HFFc6 (cell line): Measurements from ENCODE around the gene MYOM3. TPM values are rescaled to one million over a fixed set of nuclear protein-coding genes. Genes with fewer than 3 reads are reported as not detected.
A peak's percentile ranks its signal among the peaks of the same experiment; 100 is the strongest.
"Not testable (repeated sequence)": the region's sequence is repeated elsewhere in the genome, so short reads cannot be mapped to it uniquely, and the experiment has no call there.

ENCODE experiments used
- DNase-seq: peaks from one replicate; pipeline ENCODE4 v3.0.0-alpha.2; 2018
- H3K27ac Mint-ChIP-seq: 2 replicates; pipeline ENCODE4 v1.8.0; 2020; ENCODE audit warnings: mild to moderate bottlenecking, mixed read lengths
- H3K27me3 Mint-ChIP-seq: 2 replicates; pipeline ENCODE4 v1.8.0; 2021; ENCODE audit warnings: mild to moderate bottlenecking, moderate library complexity, mixed read lengths; ENCODE audit not compliant: insufficient read depth
- H3K36me3 Mint-ChIP-seq: 2 replicates; pipeline ENCODE4 v1.8.0; 2021; ENCODE audit warnings: low read depth, mixed read lengths
- H3K4me1 Mint-ChIP-seq: 2 replicates; pipeline ENCODE4 v1.8.0; 2020; ENCODE audit warnings: low read depth, mixed read lengths
- H3K4me3 Mint-ChIP-seq: 2 replicates; pipeline ENCODE4 v1.8.0; 2020; ENCODE audit warnings: mild to moderate bottlenecking, moderate library complexity, mixed read lengths
- H3K9me3 Mint-ChIP-seq: 2 replicates; pipeline ENCODE4 v1.8.0; 2020; ENCODE audit warnings: mild to moderate bottlenecking, mixed read lengths
- CTCF ChIP-seq: fragments of 200-600 bp; sonication (generic); IDR thresholded peaks from 2 replicates; pipeline ENCODE4 v1.5.0; 2021; ENCODE audit warnings: antibody characterized with exemption, mild to moderate bottlenecking
- total RNA-seq, 6 experiments: library from RNA; stranded (reverse); fragmentation: NEBNext Ultra II Directional; extraction: Animal tissue kit (Norgen Biotek cat#: 25700); gene quantifications; 2 replicates in 1 of 6; 3 replicates in 5 of 6; pipeline ENCODE4 v1.2.3, GENCODE V29; 2021

MYOM3 gene
- total RNA-seq, 6 experiments from 2014 or later, result 0.03 to 0.05 (median 0.05) TPM; not detected in 3

DNA sequence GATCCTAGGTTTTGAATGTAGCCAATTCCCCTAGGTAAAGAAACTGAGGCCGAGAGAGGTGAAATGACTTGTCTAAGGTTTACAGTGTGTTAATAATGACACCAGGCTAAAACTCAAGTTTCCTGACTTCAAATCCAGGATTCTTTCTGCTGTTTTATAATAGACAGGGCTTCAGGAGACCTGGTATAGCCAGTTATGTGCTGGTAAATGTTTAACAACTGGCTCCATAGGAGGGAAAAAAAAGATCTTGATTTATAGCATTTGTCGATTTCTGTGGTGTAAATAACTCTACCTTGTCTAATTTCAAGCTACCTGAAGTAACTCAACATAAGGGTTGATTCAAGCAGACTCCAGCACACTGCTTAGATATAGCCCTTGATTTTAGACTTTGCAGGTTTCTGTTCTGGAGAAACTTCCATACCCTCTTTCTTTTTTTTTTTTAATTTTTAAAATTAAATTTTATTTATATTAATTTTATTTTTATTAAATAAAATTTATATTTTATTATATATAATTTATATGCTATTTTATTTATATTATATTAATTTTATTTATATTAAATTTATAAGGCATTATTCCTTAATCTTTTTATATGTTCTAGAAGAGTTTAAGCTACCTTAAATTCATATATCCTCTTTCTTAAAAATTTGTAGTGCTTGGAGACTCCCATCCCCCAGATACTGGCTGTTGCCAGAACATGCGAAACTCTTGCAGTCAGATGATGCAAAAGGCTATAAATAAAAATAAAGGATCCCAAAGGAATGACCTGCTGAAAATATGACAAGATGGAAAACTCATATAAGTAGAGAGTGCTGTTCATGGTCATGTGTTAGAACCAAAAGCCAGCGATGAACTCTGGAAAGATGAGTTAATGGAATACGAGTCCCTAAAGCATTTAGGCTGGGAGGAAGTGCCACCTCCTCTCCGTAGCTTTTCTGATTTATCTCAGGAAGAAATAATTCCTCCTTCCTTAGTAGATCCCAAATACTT is 96.4 kb downstream of the MYOM3 start:
- H3K36me3 Mint-ChIP-seq, result no peaks in the 10 kb centered on the region
- H3K4me1 Mint-ChIP-seq, result peaks cover 35% of the 10 kb centered on the region
- no peaks in the 10 kb centered on the region for H3K9me3 Mint-ChIP-seq
- H3K27me3 Mint-ChIP-seq, result peaks cover 6% of the 10 kb centered on the region; the same call in 1 of the 2 replicates
- peak; percentile 36 for DNase-seq
- H3K27ac Mint-ChIP-seq, result no peak overlapping the region; the same call in 1 of the 2 replicates
- H3K4me3 Mint-ChIP-seq, result no peak overlapping the region
- TF ChIP-seq CTCF, result no peak

DNA sequence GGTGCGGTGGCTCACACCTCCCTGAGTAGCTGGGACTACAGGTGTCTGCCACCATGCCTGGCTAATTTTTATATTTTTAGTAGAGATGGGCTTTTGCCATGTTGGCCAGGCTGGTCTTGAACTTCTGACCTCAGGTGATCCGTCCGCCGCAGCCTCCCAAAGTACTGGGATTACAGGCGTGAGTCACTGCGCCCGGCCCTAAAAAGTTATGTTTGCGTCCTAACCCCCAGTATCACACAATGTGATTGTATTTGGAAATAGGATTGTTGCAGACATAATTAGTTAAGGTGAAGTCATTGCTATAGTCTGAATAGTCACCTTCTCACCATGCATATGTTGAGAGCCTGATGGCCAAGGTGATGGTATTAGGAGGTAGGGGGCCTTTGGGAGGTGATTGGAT is 99.1 kb downstream of the MYOM3 start:
- H3K27me3 Mint-ChIP-seq, H3K9me3 Mint-ChIP-seq, DNase-seq, H3K4me3 Mint-ChIP-seq, H3K27ac Mint-ChIP-seq, H3K36me3 Mint-ChIP-seq: not testable (repeated sequence)
- H3K4me1 Mint-ChIP-seq, result peaks cover 28% of the 10 kb centered on the region

- Mint-ChIP-seq H3K4me3 (no peak overlapping the region), H3K27me3 (peaks cover 11% of the 10 kb centered on the region), H3K27ac (no peak overlapping the region), H3K36me3 (peaks cover 5% of the 10 kb centered on the region), H3K4me1 (peaks cover 21% of the 10 kb centered on the region), H3K9me3 (no peaks in the 10 kb centered on the region)
- TF ChIP-seq CTCF, result no peak
- no peak for DNase-seq
Measured at GRCh38 chr1:24010650-24011049, 101.3 kb downstream of the MYOM3 start.

- no peak overlapping the region for H3K27ac Mint-ChIP-seq
- no peaks in the 10 kb centered on the region for H3K9me3 Mint-ChIP-seq
- H3K27me3 Mint-ChIP-seq, result peaks cover 15% of the 10 kb centered on the region
- peaks cover 5% of the 10 kb centered on the region for H3K36me3 Mint-ChIP-seq
- H3K4me3 Mint-ChIP-seq, result no peak overlapping the region
- peak; percentile 7 for DNase-seq
- peaks cover 15% of the 10 kb centered on the region for H3K4me1 Mint-ChIP-seq
- TF ChIP-seq CTCF, result no peak
Measured at GRCh38 chr1:24009406-24009805, 102.5 kb downstream of the MYOM3 start.

DNA sequence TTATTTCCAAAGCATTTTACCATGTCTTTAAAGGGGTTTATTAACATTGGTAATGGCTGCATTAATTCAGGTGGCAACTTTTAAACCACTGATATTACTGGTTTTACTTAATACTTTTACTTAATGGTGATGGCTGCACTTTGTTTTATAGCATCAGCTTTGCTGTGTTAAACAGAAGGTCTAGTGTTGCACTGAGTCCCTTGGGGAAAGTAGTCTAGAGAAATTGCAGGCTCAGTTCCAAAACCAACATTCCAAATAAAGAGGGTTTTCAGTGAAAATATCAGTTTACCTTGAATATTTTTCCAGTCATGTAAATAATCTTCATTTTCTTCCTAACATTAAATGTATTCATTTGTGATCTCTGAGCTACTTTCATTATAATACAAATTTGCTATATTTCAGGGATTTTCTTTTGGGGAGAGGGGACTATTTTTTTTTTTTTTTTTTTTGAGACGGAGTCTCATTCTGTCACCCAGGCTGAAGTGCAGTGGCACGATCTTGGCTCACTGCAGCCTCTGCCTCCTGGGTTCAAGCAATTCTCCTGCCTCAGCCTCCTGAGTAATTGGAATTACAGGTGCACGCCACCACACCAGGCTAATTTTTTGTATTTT is 103.3 kb downstream of the MYOM3 start:
- not testable (repeated sequence) for H3K9me3 Mint-ChIP-seq, H3K36me3 Mint-ChIP-seq, H3K27ac Mint-ChIP-seq, H3K4me3 Mint-ChIP-seq, DNase-seq
- H3K4me1 Mint-ChIP-seq, result peaks cover 17% of the 10 kb centered on the region
- H3K27me3 Mint-ChIP-seq, result peaks cover 18% of the 10 kb centered on the region

DNA sequence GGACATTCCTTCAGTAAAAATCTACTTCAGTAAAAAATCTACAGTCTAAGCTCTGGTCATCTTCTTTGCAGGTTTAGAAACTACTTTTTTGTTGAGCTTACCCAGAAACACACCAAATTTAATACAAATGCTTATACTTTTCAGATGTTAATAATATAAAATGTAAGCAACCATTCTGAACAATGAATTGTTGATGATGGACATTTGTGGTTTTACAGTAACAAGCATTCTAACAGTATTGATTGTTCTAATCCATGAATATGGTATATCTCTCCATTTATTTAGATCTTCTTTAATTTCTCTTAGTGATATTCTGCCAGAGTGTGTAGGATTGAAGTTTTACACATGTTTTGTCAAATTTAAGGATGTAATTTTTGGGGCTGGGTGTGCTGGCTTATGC is 104.9 kb downstream of the MYOM3 start:
- Mint-ChIP-seq H3K36me3 (peaks cover 5% of the 10 kb centered on the region), H3K27me3 (peaks cover 20% of the 10 kb centered on the region), H3K4me3 (no peak overlapping the region), H3K4me1 (peaks cover 22% of the 10 kb centered on the region), H3K27ac (no peak overlapping the region), H3K9me3 (no peaks in the 10 kb centered on the region)
- no peak for TF ChIP-seq CTCF
- no peak for DNase-seq

Other genes starting within 250 kb of the MYOM3 start
- gene FUCA1, start 243.8 kb downstream of the MYOM3 start, total RNA-seq, result 1 to 10 TPM; 4.1 to 6.7 (median 5.8) TPM
- not detected for gene CNR2, start 198.8 kb downstream of the MYOM3 start, total RNA-seq
- gene PNRC2, start 152.3 kb downstream of the MYOM3 start, total RNA-seq, result 10 to 100 TPM; 59.5 to 76.4 (median 64.0) TPM
- 100 to 1,000 TPM in 1 of 6 experiments, 10 to 100 TPM in 5; 84.5 to 100 (median 94.8) TPM for gene SRSF10, start 131.8 kb downstream of the MYOM3 start, total RNA-seq
- not detected for gene IL22RA1, start 31.0 kb upstream of the MYOM3 start, total RNA-seq
- gene IFNLR1, start 75.2 kb upstream of the MYOM3 start, total RNA-seq, result not detected
- not detected for gene GRHL3, start 207.2 kb upstream of the MYOM3 start, total RNA-seq